SK-N-SH treated with all-trans-retinoic acid at 6 μM for 48 hours (cell line): ENCODE data around the gene MAP1B.

Source experiments
- ARNTL ChIP-seq: fragments of 450-650 bp; formaldehyde crosslinking; IDR thresholded peaks from 2 replicates; pipeline ENCODE4 v1.5.0; 2020; ENCODE audit warnings: low read depth, mild to moderate bottlenecking, moderate library complexity, borderline replicate concordance
- GLIS3 ChIP-seq: fragments of 250-450 bp; sonication (Bioruptor Pico); IDR thresholded peaks from 2 replicates; pipeline ENCODE4 v1.5.0; 2020; ENCODE audit warnings: mild to moderate bottlenecking, moderate library complexity
- ISL1 ChIP-seq: fragments of 250-450 bp; sonication (Bioruptor Pico); IDR thresholded peaks from 2 replicates; pipeline ENCODE4 v2.1.2; 2022; ENCODE audit warnings: mild to moderate bottlenecking, moderate library complexity
- PPARA ChIP-seq: fragments of 250-450 bp; sonication (Bioruptor Pico); IDR thresholded peaks from 2 replicates; pipeline ENCODE4 v1.5.0; 2020; ENCODE audit warnings: mild to moderate bottlenecking, borderline replicate concordance
- RARB ChIP-seq: fragments of 250-450 bp; sonication (Bioruptor Pico); IDR thresholded peaks from 2 replicates; pipeline ENCODE4 v1.8.0; 2021; ENCODE audit warnings: mild to moderate bottlenecking, moderate library complexity
- SNAI2 ChIP-seq: fragments of 250-450 bp; sonication (Bioruptor Pico); IDR thresholded peaks from 2 replicates; pipeline ENCODE4 v1.5.0; 2020; ENCODE audit warnings: mild to moderate bottlenecking, moderate library complexity
- TOX ChIP-seq: fragments of 250-450 bp; sonication (Bioruptor Pico); IDR thresholded peaks from 2 replicates; pipeline ENCODE4 v1.8.0; 2021; ENCODE audit warnings: mild to moderate bottlenecking, moderate library complexity, borderline replicate concordance
- ZFP3 ChIP-seq: fragments of 250-450 bp; sonication (Bioruptor Pico); IDR thresholded peaks from 2 replicates; pipeline ENCODE4 v1.5.0; 2020; ENCODE audit warnings: mild to moderate bottlenecking, moderate library complexity
- ZFP30 ChIP-seq: fragments of 450-650 bp; formaldehyde crosslinking; IDR thresholded peaks from 2 replicates; pipeline ENCODE4 v1.5.0; 2022; ENCODE audit warnings: mild to moderate bottlenecking, moderate library complexity
- ZNF565 ChIP-seq: fragments of 450-650 bp; formaldehyde crosslinking; conservative IDR thresholded peaks from 2 replicates; pipeline ENCODE4 v1.5.0; 2020; ENCODE audit warnings: low read depth, mild to moderate bottlenecking, moderate library complexity
- ZNF70 ChIP-seq: fragments of 450-650 bp; formaldehyde crosslinking; IDR thresholded peaks from 2 replicates; pipeline ENCODE4 v1.5.0; 2020; ENCODE audit warnings: mild to moderate bottlenecking, moderate library complexity
- ZNF8 ChIP-seq: fragments of 450-650 bp; formaldehyde crosslinking; IDR thresholded peaks from 2 replicates; pipeline ENCODE4 v1.5.0; 2020; ENCODE audit warnings: mild to moderate bottlenecking, moderate library complexity
- TF ChIP-seq, protein P1 (sequence below): fragments of 250-450 bp; sonication (Bioruptor Pico); IDR thresholded peaks from 2 replicates; pipeline ENCODE4 v1.8.0; 2020; ENCODE audit warnings: mild to moderate bottlenecking, moderate library complexity, borderline replicate concordance
- TF ChIP-seq, protein P2 (sequence below): fragments of 250-450 bp; sonication (Bioruptor Pico); IDR thresholded peaks from 2 replicates; pipeline ENCODE4 v1.8.0; 2021; ENCODE audit warnings: low read depth, mild to moderate bottlenecking, moderate library complexity, borderline replicate concordance

DNA sequence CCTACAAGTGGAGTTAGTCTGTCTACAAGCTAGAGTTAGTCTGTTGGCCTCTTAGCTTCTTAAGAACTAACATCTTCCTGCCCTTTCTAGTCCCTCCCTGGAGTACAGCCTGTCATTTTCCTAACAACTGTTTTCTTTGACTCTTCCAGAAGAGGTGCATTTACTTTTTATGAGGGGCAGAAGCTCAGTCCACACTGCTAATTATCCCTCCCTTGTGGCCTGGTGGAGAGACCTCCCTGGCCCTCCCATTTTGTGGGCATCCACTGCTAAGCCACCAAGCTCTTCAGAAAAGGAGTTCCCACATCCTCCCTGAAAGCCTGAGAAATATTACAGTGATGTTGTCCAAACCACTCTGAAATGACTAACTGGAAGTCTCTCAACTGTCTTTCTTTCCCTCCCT is 8.0 kb downstream of the MAP1B start:
- TF ChIP-seq TOX (CRISPR knock-in tag) (no peak), RARB (CRISPR knock-in tag) (no peak), ZNF565 (CRISPR knock-in tag) (no peak), ARNTL (CRISPR knock-in tag) (no peak), ZNF70 (no peak), ZFP3 (no peak), ZFP30 (CRISPR knock-in tag) (no peak), ISL1 (no peak), PPARA (CRISPR knock-in tag) (no peak), ZNF8 (CRISPR knock-in tag) (no peak), SNAI2 (CRISPR knock-in tag) (no peak), GLIS3 (CRISPR knock-in tag) (no peak)
- TF ChIP-seq, protein P1, sequence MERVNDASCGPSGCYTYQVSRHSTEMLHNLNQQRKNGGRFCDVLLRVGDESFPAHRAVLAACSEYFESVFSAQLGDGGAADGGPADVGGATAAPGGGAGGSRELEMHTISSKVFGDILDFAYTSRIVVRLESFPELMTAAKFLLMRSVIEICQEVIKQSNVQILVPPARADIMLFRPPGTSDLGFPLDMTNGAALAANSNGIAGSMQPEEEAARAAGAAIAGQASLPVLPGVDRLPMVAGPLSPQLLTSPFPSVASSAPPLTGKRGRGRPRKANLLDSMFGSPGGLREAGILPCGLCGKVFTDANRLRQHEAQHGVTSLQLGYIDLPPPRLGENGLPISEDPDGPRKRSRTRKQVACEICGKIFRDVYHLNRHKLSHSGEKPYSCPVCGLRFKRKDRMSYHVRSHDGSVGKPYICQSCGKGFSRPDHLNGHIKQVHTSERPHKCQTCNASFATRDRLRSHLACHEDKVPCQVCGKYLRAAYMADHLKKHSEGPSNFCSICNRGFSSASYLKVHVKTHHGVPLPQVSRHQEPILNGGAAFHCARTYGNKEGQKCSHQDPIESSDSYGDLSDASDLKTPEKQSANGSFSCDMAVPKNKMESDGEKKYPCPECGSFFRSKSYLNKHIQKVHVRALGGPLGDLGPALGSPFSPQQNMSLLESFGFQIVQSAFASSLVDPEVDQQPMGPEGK (CRISPR knock-in tag) = no peak
- TF ChIP-seq, protein P2, sequence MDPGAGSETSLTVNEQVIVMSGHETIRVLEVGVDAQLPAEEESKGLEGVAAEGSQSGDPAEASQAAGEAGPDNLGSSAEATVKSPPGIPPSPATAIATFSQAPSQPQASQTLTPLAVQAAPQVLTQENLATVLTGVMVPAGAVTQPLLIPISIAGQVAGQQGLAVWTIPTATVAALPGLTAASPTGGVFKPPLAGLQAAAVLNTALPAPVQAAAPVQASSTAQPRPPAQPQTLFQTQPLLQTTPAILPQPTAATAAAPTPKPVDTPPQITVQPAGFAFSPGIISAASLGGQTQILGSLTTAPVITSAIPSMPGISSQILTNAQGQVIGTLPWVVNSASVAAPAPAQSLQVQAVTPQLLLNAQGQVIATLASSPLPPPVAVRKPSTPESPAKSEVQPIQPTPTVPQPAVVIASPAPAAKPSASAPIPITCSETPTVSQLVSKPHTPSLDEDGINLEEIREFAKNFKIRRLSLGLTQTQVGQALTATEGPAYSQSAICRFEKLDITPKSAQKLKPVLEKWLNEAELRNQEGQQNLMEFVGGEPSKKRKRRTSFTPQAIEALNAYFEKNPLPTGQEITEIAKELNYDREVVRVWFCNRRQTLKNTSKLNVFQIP (CRISPR knock-in tag) = no peak
